ENCODE data around the gene SLC7A7.

Gene SLC7A7

GRCh38 chr14:22842211-22843122 lies 27.2 kb upstream of the SLC7A7 start:
- Histone ChIP-seq H3K4me1 (ENCODE audit: insufficient read depth, low read length, poor library complexity, severe bottlenecking) (peaks cover 15% of the 10 kb centered on the region), H3K4me2 (ENCODE audit: low read depth, low read length, poor library complexity, severe bottlenecking) (no peak overlapping the region), H3K9me2 (replicated peaks; ENCODE audit: low read depth, low read length) (no peaks in the 10 kb centered on the region), H3K36me3 (ENCODE audit: insufficient read depth, low read length) (no peaks in the 10 kb centered on the region), H3K9me3 (ENCODE audit: insufficient read depth, low read depth, low read length) (no peaks in the 10 kb centered on the region), H3K4me3 (ENCODE audit: low read length, poor library complexity, severe bottlenecking) (no peak overlapping the region), H4K20me1 (ENCODE audit: insufficient read depth, low read length, poor library complexity, severe bottlenecking) (no peaks in the 10 kb centered on the region), H3K9ac (ENCODE audit: low read depth, low read length, poor library complexity, severe bottlenecking) (no peak overlapping the region), H3K79me2 (ENCODE audit: insufficient read depth, low read length) (no peaks in the 10 kb centered on the region), H3K27me3 (ENCODE audit: insufficient read depth, low read length, poor library complexity, severe bottlenecking) (peaks cover 4% of the 10 kb centered on the region), H2AFZ (ENCODE audit: low read length) (no peak overlapping the region), H3F3A (ENCODE audit: low read depth) (no peaks in the 10 kb centered on the region)
- TF ChIP-seq EZH2phosphoT487 (IDR thresholded peaks at IDR 0.05; ENCODE audit: borderline replicate concordance) (no peak), CTCF (conservative IDR thresholded peaks at IDR 0.05; ENCODE audit: low read length) (no peak)

GRCh38 chr14:22841769-22842168 lies 26.5 kb upstream of the SLC7A7 start:
- Histone ChIP-seq H3K79me2 (ENCODE audit: insufficient read depth, low read length) (no peaks in the 10 kb centered on the region), H3K4me1 (ENCODE audit: insufficient read depth, low read length, poor library complexity, severe bottlenecking) (peaks cover 15% of the 10 kb centered on the region)

GRCh38 chr14:22841311-22841710 lies 26.1 kb upstream of the SLC7A7 start:
- Histone ChIP-seq H3K9me3 (ENCODE audit: insufficient read depth, low read depth, low read length) (no peaks in the 10 kb centered on the region), H3K79me2 (ENCODE audit: insufficient read depth, low read length) (no peaks in the 10 kb centered on the region), H3K4me2 (ENCODE audit: low read depth, low read length, poor library complexity, severe bottlenecking) (no peak overlapping the region), H3F3A (ENCODE audit: low read depth) (no peaks in the 10 kb centered on the region), H2AFZ (ENCODE audit: low read length) (no peak overlapping the region), H4K20me1 (ENCODE audit: insufficient read depth, low read length, poor library complexity, severe bottlenecking) (no peaks in the 10 kb centered on the region), H3K9me2 (replicated peaks; ENCODE audit: low read depth, low read length) (no peaks in the 10 kb centered on the region), H3K36me3 (ENCODE audit: insufficient read depth, low read length) (no peaks in the 10 kb centered on the region), H3K4me3 (ENCODE audit: low read length, poor library complexity, severe bottlenecking) (no peak overlapping the region), H3K9ac (ENCODE audit: low read depth, low read length, poor library complexity, severe bottlenecking) (no peak overlapping the region), H3K4me1 (ENCODE audit: insufficient read depth, low read length, poor library complexity, severe bottlenecking) (peaks cover 15% of the 10 kb centered on the region), H3K27me3 (ENCODE audit: insufficient read depth, low read length, poor library complexity, severe bottlenecking) (peaks cover 2% of the 10 kb centered on the region)
- TF ChIP-seq CTCF (conservative IDR thresholded peaks at IDR 0.05; ENCODE audit: low read length): no peak
- TF ChIP-seq EZH2phosphoT487 (IDR thresholded peaks at IDR 0.05; ENCODE audit: borderline replicate concordance): no peak

More at GRCh38 chr14:22841769-22842168, 26.5 kb upstream of the SLC7A7 start:
- Histone ChIP-seq H2AFZ (ENCODE audit: low read length) (no peak overlapping the region), H3K9ac (ENCODE audit: low read depth, low read length, poor library complexity, severe bottlenecking) (no peak overlapping the region), H3K9me3 (ENCODE audit: insufficient read depth, low read depth, low read length) (no peaks in the 10 kb centered on the region), H3K4me2 (ENCODE audit: low read depth, low read length, poor library complexity, severe bottlenecking) (no peak overlapping the region), H3K27me3 (ENCODE audit: insufficient read depth, low read length, poor library complexity, severe bottlenecking) (peaks cover 4% of the 10 kb centered on the region), H3F3A (ENCODE audit: low read depth) (no peaks in the 10 kb centered on the region), H3K36me3 (ENCODE audit: insufficient read depth, low read length) (no peaks in the 10 kb centered on the region), H3K9me2 (replicated peaks; ENCODE audit: low read depth, low read length) (no peaks in the 10 kb centered on the region), H4K20me1 (ENCODE audit: insufficient read depth, low read length, poor library complexity, severe bottlenecking) (no peaks in the 10 kb centered on the region), H3K4me3 (ENCODE audit: low read length, poor library complexity, severe bottlenecking) (no peak overlapping the region)
- TF ChIP-seq CTCF (conservative IDR thresholded peaks at IDR 0.05; ENCODE audit: low read length) (no peak), EZH2phosphoT487 (IDR thresholded peaks at IDR 0.05; ENCODE audit: borderline replicate concordance) (no peak)

Data from Loucy (cell line).